GM12878 (cell line): ENCODE measurements around the gene ARHGAP1.

Source experiments
- CTCF ChIP-seq, 3 experiments: IDR thresholded peaks in 2 of 3; conservative IDR thresholded peaks in 1 of 3; 2 replicates each; pipeline ENCODE4 v1.5.1; 2011; ENCODE audit warnings: low read depth in 3 of 3, low read length in 3 of 3, mild to moderate bottlenecking in 3 of 3, control low read depth in 2 of 3, moderate library complexity in 2 of 3, inconsistent platforms in 1 of 3, mixed read lengths in 1 of 3; ENCODE audit not compliant: control insufficient read depth in 2 of 3, insufficient read depth in 1 of 3; ENCODE audit errors: extremely low read depth in 1 of 3
- EED ChIP-seq: sonication (generic); IDR thresholded peaks from 2 replicates; pipeline ENCODE4 v1.6.1; 2016; ENCODE audit warnings: antibody characterized with exemption, low read depth
- EP300 ChIP-seq, 2 experiments: fragments of 150-350 bp in 1 of 2; IDR thresholded peaks; 2 replicates each; pipeline ENCODE4 v1.6.1; 2011 to 2012; ENCODE audit warnings: low read depth in 2 of 2, low read length in 2 of 2, borderline replicate concordance in 1 of 2, improper control_type of control experiment in 1 of 2, inconsistent platforms in 1 of 2; ENCODE audit not compliant: control insufficient read depth in 1 of 2
- KLF5 ChIP-seq: fragments of 450-650 bp; IDR thresholded peaks from 2 replicates; pipeline ENCODE4 v1.6.1; 2014; ENCODE audit warnings: mild to moderate bottlenecking; ENCODE audit not compliant: partially characterized antibody
- POU2F2 ChIP-seq: IDR thresholded peaks from 3 replicates; pipeline ENCODE4 v1.6.1; 2011; ENCODE audit warnings: low read depth, mild to moderate bottlenecking, low read length, borderline replicate concordance
- YBX1 ChIP-seq: fragments of 450-650 bp; IDR thresholded peaks from 2 replicates; pipeline ENCODE4 v1.6.1; 2016; ENCODE audit warnings: antibody characterized with exemption
- TF ChIP-seq, protein P1 (sequence below): fragments of 450-650 bp; conservative IDR thresholded peaks from 2 replicates; pipeline ENCODE4 v1.6.1; 2017; ENCODE audit warnings: mild to moderate bottlenecking, moderate library complexity

DNA sequence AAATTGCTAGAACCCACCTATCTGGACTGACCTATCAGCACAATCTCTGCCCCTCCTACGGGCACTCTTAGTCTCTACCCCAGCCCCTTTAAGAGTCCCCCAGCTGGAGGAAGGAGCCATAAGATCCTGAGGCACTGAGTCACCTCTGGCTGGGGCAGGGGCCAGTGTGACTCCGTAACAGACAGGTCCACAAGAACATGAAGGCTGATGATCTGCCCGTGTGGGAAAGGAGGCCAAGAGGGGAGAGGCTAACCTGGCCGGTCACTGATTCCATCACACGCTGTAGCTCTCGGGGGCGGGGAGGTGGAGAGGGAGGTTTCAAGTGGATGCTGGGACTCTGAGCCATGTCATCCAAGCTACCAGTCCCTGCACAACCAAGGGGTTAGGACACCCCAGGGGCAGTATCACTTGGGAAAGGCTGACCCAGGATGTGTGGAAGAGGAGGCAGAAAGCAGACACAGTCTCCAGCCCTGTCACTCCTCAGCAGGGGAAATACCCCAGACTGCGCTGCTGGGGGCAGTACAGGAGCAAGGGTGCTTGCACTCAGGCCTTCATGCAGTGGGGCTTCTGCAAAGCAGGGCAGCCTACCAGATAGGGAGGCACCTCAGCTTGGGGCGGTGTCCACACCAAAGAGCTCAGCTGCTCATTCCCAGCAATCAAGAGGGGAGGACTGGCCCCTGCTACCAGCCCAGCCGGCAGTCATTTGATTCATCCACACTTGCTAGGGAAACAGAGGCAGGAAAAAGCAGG, 22.3 kb downstream of the ARHGAP1 start:
- TF ChIP-seq POU2F2 = no peak
- no peak for TF ChIP-seq EP300 (IDR thresholded peaks at IDR 0.05; ENCODE audit: borderline replicate concordance in 1 of 2, control insufficient read depth in 1 of 2, low read depth in 2 of 2, low read length in 2 of 2)
- no peak for TF ChIP-seq CTCF (IDR thresholded peaks at IDR 0.05 in 2 of 3, conservative IDR thresholded peaks at IDR 0.05 in 1 of 3; ENCODE audit: control insufficient read depth in 2 of 3, extremely low read depth in 1 of 3, insufficient read depth in 1 of 3, low read depth in 3 of 3, low read length in 3 of 3)
- no peak for TF ChIP-seq EED
- TF ChIP-seq YBX1 = no peak
- TF ChIP-seq KLF5 = no peak
- TF ChIP-seq, protein P1, sequence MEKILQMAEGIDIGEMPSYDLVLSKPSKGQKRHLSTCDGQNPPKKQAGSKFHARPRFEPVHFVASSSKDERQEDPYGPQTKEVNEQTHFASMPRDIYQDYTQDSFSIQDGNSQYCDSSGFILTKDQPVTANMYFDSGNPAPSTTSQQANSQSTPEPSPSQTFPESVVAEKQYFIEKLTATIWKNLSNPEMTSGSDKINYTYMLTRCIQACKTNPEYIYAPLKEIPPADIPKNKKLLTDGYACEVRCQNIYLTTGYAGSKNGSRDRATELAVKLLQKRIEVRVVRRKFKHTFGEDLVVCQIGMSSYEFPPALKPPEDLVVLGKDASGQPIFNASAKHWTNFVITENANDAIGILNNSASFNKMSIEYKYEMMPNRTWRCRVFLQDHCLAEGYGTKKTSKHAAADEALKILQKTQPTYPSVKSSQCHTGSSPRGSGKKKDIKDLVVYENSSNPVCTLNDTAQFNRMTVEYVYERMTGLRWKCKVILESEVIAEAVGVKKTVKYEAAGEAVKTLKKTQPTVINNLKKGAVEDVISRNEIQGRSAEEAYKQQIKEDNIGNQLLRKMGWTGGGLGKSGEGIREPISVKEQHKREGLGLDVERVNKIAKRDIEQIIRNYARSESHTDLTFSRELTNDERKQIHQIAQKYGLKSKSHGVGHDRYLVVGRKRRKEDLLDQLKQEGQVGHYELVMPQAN = no peak
